Vagina (tissue), 2 donors: Measurements from ENCODE around the gene ALS2.

ENCODE experiments used
- POLR2A ChIP-seq, 2 donors: fragments of 450-650 bp; IDR thresholded peaks; one replicate each; pipeline ENCODE4 v1.6.1; 2017; ENCODE audit warnings: antibody characterized with exemption in 2 of 2, mild to moderate bottlenecking in 2 of 2, moderate library complexity in 2 of 2
- POLR2AphosphoS5 ChIP-seq, 2 donors: sonication (generic); formaldehyde crosslinking; IDR thresholded peaks; one replicate each; pipeline ENCODE4 v1.9.0; 2017; ENCODE audit warnings: antibody characterized with exemption in 2 of 2, mild to moderate bottlenecking in 2 of 2, low read depth in 1 of 2; ENCODE audit not compliant: insufficient read depth in 1 of 2

GRCh38 chr2:201773990-201774389 is 6.7 kb downstream of the ALS2 start:
- TF ChIP-seq POLR2A (IDR thresholded peaks at IDR 0.05) (no peak), POLR2AphosphoS5 (IDR thresholded peaks at IDR 0.05; ENCODE audit: insufficient read depth in 1 of 2, low read depth in 1 of 2) (no peak)
